H1 (cell line): ENCODE data around the gene KRTAP10-4.

Source experiments
- CTCF ChIP-seq, 3 experiments: IDR thresholded peaks; 1 replicate in 2 of 3; 2 replicates in 1 of 3; pipeline versions ENCODE4 v1.5.1 to v1.6.1; 2011; ENCODE audit warnings: low read length in 3 of 3, mild to moderate bottlenecking in 3 of 3, inconsistent platforms in 2 of 3, low read depth in 1 of 3, moderate library complexity in 1 of 3; ENCODE audit not compliant: insufficient read depth in 1 of 3; ENCODE audit errors: control extremely low read depth in 1 of 3
- EP300 ChIP-seq, 2 experiments: IDR thresholded peaks; 1 replicate in 1 of 2; 2 replicates in 1 of 2; pipeline ENCODE4 v1.6.1; 2011 to 2012; ENCODE audit warnings: low read depth in 2 of 2, low read length in 2 of 2, mild to moderate bottlenecking in 2 of 2, borderline replicate concordance in 1 of 2, inconsistent platforms in 1 of 2, moderate library complexity in 1 of 2
- EZH2 ChIP-seq: fragments of 200-600 bp; sonication (generic); IDR thresholded peaks from 2 replicates; pipeline ENCODE4 v1.7.1; 2012; ENCODE audit warnings: low read depth, mild to moderate bottlenecking, moderate library complexity, low read length, inconsistent platforms; ENCODE audit not compliant: severe bottlenecking
- GABPA ChIP-seq: IDR thresholded peaks from 2 replicates; pipeline ENCODE4 v1.6.1; 2011; ENCODE audit warnings: mild to moderate bottlenecking, low read length, moderate library complexity, borderline replicate concordance; ENCODE audit not compliant: insufficient read depth
- JUN ChIP-seq: IDR thresholded peaks from 2 replicates; pipeline ENCODE4 v1.6.1; 2011; ENCODE audit warnings: low read depth, mild to moderate bottlenecking, improper control_type of control experiment, low read length
- NANOG ChIP-seq: IDR thresholded peaks from 2 replicates; pipeline ENCODE4 v1.6.1; 2011; ENCODE audit warnings: low read length, low read depth, mild to moderate bottlenecking, inconsistent platforms; ENCODE audit not compliant: insufficient read depth, poor library complexity, severe bottlenecking
- PHF8 ChIP-seq: fragments of 200-600 bp; sonication (generic); conservative IDR thresholded peaks from 2 replicates; pipeline ENCODE4 v1.7.1; 2012; ENCODE audit warnings: low read depth, mild to moderate bottlenecking, inconsistent platforms, low read length, moderate library complexity
- POLR2A ChIP-seq, 2 experiments: IDR thresholded peaks; 1 replicate in 1 of 2; 2 replicates in 1 of 2; pipeline ENCODE4 v1.6.1; 2011; ENCODE audit warnings: low read depth in 2 of 2, low read length in 2 of 2, mild to moderate bottlenecking in 2 of 2; ENCODE audit errors: control extremely low read depth in 1 of 2
- POLR2AphosphoS5 ChIP-seq: IDR thresholded peaks from 2 replicates; pipeline ENCODE4 v1.6.1; 2011; ENCODE audit warnings: low read depth, low read length
- RAD21 ChIP-seq, 2 experiments: IDR thresholded peaks in 1 of 2; conservative IDR thresholded peaks in 1 of 2; 2 replicates each; pipeline ENCODE4 v1.6.1; 2011; ENCODE audit warnings: low read depth in 2 of 2, low read length in 2 of 2, improper control_type of control experiment in 1 of 2, inconsistent platforms in 1 of 2, mild to moderate bottlenecking in 1 of 2, moderate library complexity in 1 of 2
- TAF7 ChIP-seq: optimal IDR thresholded peaks from 2 replicates; pipeline ENCODE3; 2011; ENCODE audit warnings: low read depth, mild to moderate bottlenecking, inconsistent platforms, low read length, moderate library complexity, borderline replicate concordance
- TBP ChIP-seq: IDR thresholded peaks from 2 replicates; pipeline ENCODE4 v1.6.1; 2011; ENCODE audit warnings: low read depth, low read length, improper control_type of control experiment
- ZNF274 ChIP-seq: IDR thresholded peaks from 2 replicates; pipeline ENCODE4 v1.7.0; 2012; ENCODE audit warnings: low read length, borderline replicate concordance; ENCODE audit errors: extremely low read depth
- TF ChIP-seq, protein P1 (sequence below): IDR thresholded peaks from 2 replicates; pipeline ENCODE4 v1.6.1; 2011; ENCODE audit warnings: low read depth, mild to moderate bottlenecking, low read length; ENCODE audit not compliant: insufficient read depth

GRCh38 chr21:44529503-44530125 lies 43.9 kb upstream of the KRTAP10-4 start:
- TF ChIP-seq CTCF (IDR thresholded peaks at IDR 0.05; ENCODE audit: control extremely low read depth in 1 of 3, insufficient read depth in 1 of 3, low read depth in 1 of 3, low read length in 3 of 3): no peak
- no peak for TF ChIP-seq PHF8
- TF ChIP-seq, protein P1, sequence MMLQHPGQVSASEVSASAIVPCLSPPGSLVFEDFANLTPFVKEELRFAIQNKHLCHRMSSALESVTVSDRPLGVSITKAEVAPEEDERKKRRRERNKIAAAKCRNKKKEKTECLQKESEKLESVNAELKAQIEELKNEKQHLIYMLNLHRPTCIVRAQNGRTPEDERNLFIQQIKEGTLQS: no peak
- TF ChIP-seq POLR2AphosphoS5: no peak
- no peak for TF ChIP-seq ZNF274
- no peak for TF ChIP-seq NANOG
- no peak for TF ChIP-seq RAD21 (IDR thresholded peaks at IDR 0.05 in 1 of 2, conservative IDR thresholded peaks at IDR 0.05 in 1 of 2; ENCODE audit: low read depth in 2 of 2, low read length in 2 of 2)
- TF ChIP-seq POLR2A (IDR thresholded peaks at IDR 0.05; ENCODE audit: control extremely low read depth in 1 of 2, low read depth in 2 of 2, low read length in 2 of 2): no peak
- TF ChIP-seq GABPA: no peak
- no peak for TF ChIP-seq TBP
- TF ChIP-seq EZH2: no peak
- TF ChIP-seq EP300 (IDR thresholded peaks at IDR 0.05; ENCODE audit: borderline replicate concordance in 1 of 2, low read depth in 2 of 2, low read length in 2 of 2): no peak
- no peak for TF ChIP-seq TAF7
- no peak for TF ChIP-seq JUN
